Fibroblast of lung (primary cell): ENCODE data around the gene SH2D3C. TPM values are rescaled to one million over a fixed set of nuclear protein-coding genes. Genes with fewer than 3 reads are reported as not detected.

Experiments
- DNase-seq, 2 donors: peaks; one replicate each; pipeline versions ENCODE4 v3.0.0 to v3.0.0-alpha.2; 2010; ENCODE audit warnings: low read depth in 2 of 2
- H2AFZ ChIP-seq: 2 replicates; pipeline ENCODE4 v1.5.1; 2012; ENCODE audit warnings: low read length, control low read depth, inconsistent platforms
- H3K27ac ChIP-seq: 2 replicates; pipeline ENCODE4 v1.5.1; 2011; ENCODE audit warnings: low read length, control low read depth; ENCODE audit not compliant: insufficient read depth
- H3K27me3 ChIP-seq: 2 replicates; pipeline ENCODE4 v1.5.1; 2011; ENCODE audit warnings: mild to moderate bottlenecking, low read length; ENCODE audit not compliant: control insufficient read depth, insufficient read depth
- H3K36me3 ChIP-seq: 2 replicates; pipeline ENCODE4 v1.5.1; 2011; ENCODE audit warnings: low read length; ENCODE audit not compliant: control insufficient read depth, insufficient read depth
- H3K4me1 ChIP-seq: 2 replicates; pipeline ENCODE4 v1.5.1; 2011; ENCODE audit warnings: low read length; ENCODE audit not compliant: control insufficient read depth, insufficient read depth; ENCODE audit errors: extremely low read depth
- H3K4me2 ChIP-seq: 2 replicates; pipeline ENCODE4 v1.5.1; 2011; ENCODE audit warnings: low read length, control low read depth; ENCODE audit not compliant: insufficient read depth; ENCODE audit errors: extremely low read depth
- H3K4me3 ChIP-seq, 4 experiments: fragments of 200-600 bp in 1 of 4; sonication (generic) in 1 of 4; replicated peaks in 1 of 4; 2 replicates each; pipeline ENCODE4 v1.5.1; 2011 to 2016; ENCODE audit warnings: low read length in 4 of 4, low read depth in 3 of 4, mild to moderate bottlenecking in 3 of 4, control low read depth in 2 of 4, inconsistent platforms in 1 of 4, mixed read lengths in 1 of 4; ENCODE audit not compliant: insufficient read depth in 1 of 4; ENCODE audit errors: control extremely low read depth in 1 of 4
- H3K79me2 ChIP-seq: 2 replicates; pipeline ENCODE4 v1.5.1; 2012; ENCODE audit warnings: mild to moderate bottlenecking, low read length, inconsistent platforms; ENCODE audit not compliant: control insufficient read depth, insufficient read depth
- H3K9ac ChIP-seq: 2 replicates; pipeline ENCODE4 v1.5.1; 2011; ENCODE audit warnings: mild to moderate bottlenecking, low read length, control low read depth; ENCODE audit not compliant: insufficient read depth
- H3K9me3 ChIP-seq: 2 replicates; pipeline ENCODE4 v1.5.1; 2012; ENCODE audit warnings: low read depth, low read length; ENCODE audit not compliant: control insufficient read depth, insufficient read depth
- H4K20me1 ChIP-seq: 2 replicates; pipeline ENCODE4 v1.5.1; 2011; ENCODE audit warnings: low read length; ENCODE audit not compliant: control insufficient read depth, insufficient read depth; ENCODE audit errors: extremely low read depth
- EZH2 ChIP-seq: IDR thresholded peaks from 2 replicates; pipeline ENCODE4 v1.5.1; 2012; ENCODE audit warnings: low read length, control low read depth, mild to moderate bottlenecking; ENCODE audit errors: missing control alignments
- polyA plus RNA-seq, 2 donors: library from polyadenylated mRNA; depleted of rRNA in 1 of 2; stranded (reverse) in 1 of 2; unstranded in 1 of 2; fragments of >200 nt; gene quantifications; 2 replicates each; pipeline ENCODE4 v1.2.1, GENCODE V29; 2011 to 2012; ENCODE audit warnings: missing spikeins in 1 of 2
- total RNA-seq: library from RNA; depleted of rRNA; stranded (reverse); fragments of >200 nt; gene quantifications from 2 replicates; pipeline ENCODE4 v1.2.1, GENCODE V29; 2014
- TF ChIP-seq, protein P1 (sequence below), 2 donors: IDR thresholded peaks in 1 of 2; conservative IDR thresholded peaks in 1 of 2; 1 replicate in 1 of 2; 2 replicates in 1 of 2; pipeline ENCODE4 v1.5.1; 2011 to 2012; ENCODE audit warnings: low read length in 2 of 2, control low read depth in 1 of 2, inconsistent platforms in 1 of 2, low read depth in 1 of 2, mild to moderate bottlenecking in 1 of 2

SH2D3C gene
- total and polyA plus RNA-seq, 2 donors (not counting 1 experiment from before 2014, with no cell fraction given): 1.2 TPM; not detected in 1

- no peaks in the 10 kb centered on the region for H4K20me1 ChIP-seq
- peaks cover 5% of the 10 kb centered on the region for H3K4me1 ChIP-seq
- no peak for DNase-seq
- H3K9ac ChIP-seq: no peak overlapping the region
- H3K4me2 ChIP-seq: no peak overlapping the region
- no peaks in the 10 kb centered on the region for H3K79me2 ChIP-seq
- no peak overlapping the region for H3K27ac ChIP-seq
- peaks cover 3% of the 10 kb centered on the region for H3K36me3 ChIP-seq
- H2AFZ ChIP-seq: no peak overlapping the region
- no peaks in the 10 kb centered on the region for H3K9me3 ChIP-seq
- no peaks in the 10 kb centered on the region for H3K27me3 ChIP-seq
- no peak overlapping the region for H3K4me3 ChIP-seq
- TF ChIP-seq, protein P1, sequence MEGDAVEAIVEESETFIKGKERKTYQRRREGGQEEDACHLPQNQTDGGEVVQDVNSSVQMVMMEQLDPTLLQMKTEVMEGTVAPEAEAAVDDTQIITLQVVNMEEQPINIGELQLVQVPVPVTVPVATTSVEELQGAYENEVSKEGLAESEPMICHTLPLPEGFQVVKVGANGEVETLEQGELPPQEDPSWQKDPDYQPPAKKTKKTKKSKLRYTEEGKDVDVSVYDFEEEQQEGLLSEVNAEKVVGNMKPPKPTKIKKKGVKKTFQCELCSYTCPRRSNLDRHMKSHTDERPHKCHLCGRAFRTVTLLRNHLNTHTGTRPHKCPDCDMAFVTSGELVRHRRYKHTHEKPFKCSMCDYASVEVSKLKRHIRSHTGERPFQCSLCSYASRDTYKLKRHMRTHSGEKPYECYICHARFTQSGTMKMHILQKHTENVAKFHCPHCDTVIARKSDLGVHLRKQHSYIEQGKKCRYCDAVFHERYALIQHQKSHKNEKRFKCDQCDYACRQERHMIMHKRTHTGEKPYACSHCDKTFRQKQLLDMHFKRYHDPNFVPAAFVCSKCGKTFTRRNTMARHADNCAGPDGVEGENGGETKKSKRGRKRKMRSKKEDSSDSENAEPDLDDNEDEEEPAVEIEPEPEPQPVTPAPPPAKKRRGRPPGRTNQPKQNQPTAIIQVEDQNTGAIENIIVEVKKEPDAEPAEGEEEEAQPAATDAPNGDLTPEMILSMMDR (conservative IDR thresholded peaks at IDR 0.05 in 1 of 2, IDR thresholded peaks at IDR 0.05 in 1 of 2; ENCODE audit: low read depth in 1 of 2, low read length in 2 of 2): no peak
- TF ChIP-seq EZH2: no peak
Observed at GRCh38 chr9:127729522-127730256, 48.8 kb downstream of the SH2D3C start.

DNA sequence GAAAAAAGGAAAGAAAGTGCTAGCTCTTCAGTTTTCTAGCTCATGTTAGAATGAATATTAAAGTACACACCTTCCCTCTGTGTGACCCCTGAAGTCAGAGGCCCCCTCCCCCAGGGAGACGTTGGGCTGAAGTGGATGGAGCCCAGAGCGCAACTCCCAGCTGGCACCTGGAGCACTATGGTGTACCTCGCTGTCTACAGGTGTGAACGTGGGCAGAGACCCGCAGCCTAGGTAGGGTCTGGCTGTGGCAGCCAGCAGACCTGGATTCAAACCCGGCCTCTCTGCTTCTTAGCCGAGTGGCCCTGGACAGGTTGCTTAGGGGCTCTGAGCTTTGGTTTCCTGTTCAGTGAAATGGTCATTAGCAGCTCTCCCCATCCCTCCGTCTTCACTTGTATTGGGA is 49.7 kb downstream of the SH2D3C start:
- H3K9ac ChIP-seq: no peak overlapping the region
- H3K4me2 ChIP-seq: no peak overlapping the region
- no peak overlapping the region for H2AFZ ChIP-seq
- no peak overlapping the region for H3K27ac ChIP-seq
- peaks cover 5% of the 10 kb centered on the region for H3K4me1 ChIP-seq
- no peaks in the 10 kb centered on the region for H4K20me1 ChIP-seq
- no peaks in the 10 kb centered on the region for H3K27me3 ChIP-seq
- peaks cover 3% of the 10 kb centered on the region for H3K36me3 ChIP-seq
- H3K9me3 ChIP-seq: no peaks in the 10 kb centered on the region
- TF ChIP-seq, protein P1 (conservative IDR thresholded peaks at IDR 0.05 in 1 of 2, IDR thresholded peaks at IDR 0.05 in 1 of 2; ENCODE audit: low read depth in 1 of 2, low read length in 2 of 2): no peak
- TF ChIP-seq EZH2: no peak
- H3K79me2 ChIP-seq: no peaks in the 10 kb centered on the region
- DNase-seq: no peak
- H3K4me3 ChIP-seq: no peak overlapping the region

DNA sequence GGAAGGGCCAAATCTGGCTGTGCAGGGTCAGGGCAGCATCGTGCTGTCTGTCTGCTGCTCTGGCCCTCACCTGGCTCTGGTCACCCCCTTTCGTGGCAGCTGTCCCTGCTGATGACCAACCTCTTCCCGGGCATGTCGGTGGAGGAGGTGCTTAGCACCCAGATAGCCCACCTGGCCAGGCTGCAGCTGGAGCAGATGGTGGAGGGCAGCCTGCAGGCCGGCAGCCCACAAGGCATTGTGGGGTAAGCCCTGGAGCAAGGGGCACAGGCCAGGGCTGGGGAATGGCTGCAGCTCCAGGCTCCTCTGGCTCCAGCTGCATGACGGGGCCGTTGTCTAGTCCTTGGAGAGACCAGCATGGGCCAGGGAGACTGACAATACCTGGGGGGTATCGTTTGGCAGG is 51.6 kb downstream of the SH2D3C start:
- no peak overlapping the region for H3K4me3 ChIP-seq

More for the DNA sequence above, 51.6 kb downstream of the SH2D3C start:
- TF ChIP-seq, protein P1 (conservative IDR thresholded peaks at IDR 0.05 in 1 of 2, IDR thresholded peaks at IDR 0.05 in 1 of 2; ENCODE audit: low read depth in 1 of 2, low read length in 2 of 2): no peak
- TF ChIP-seq EZH2: no peak
- no peak overlapping the region for H2AFZ ChIP-seq
- H3K4me1 ChIP-seq: peaks cover 12% of the 10 kb centered on the region
- no peaks in the 10 kb centered on the region for H4K20me1 ChIP-seq
- H3K27ac ChIP-seq: no peak overlapping the region
- H3K9me3 ChIP-seq: no peaks in the 10 kb centered on the region
- no peaks in the 10 kb centered on the region for H3K79me2 ChIP-seq
- H3K4me2 ChIP-seq: no peak overlapping the region
- peaks cover 2% of the 10 kb centered on the region for H3K36me3 ChIP-seq
- H3K9ac ChIP-seq: no peak overlapping the region
- DNase-seq: no peak
- H3K27me3 ChIP-seq: no peaks in the 10 kb centered on the region
